Lower leg skin (tissue), 4 donors: ENCODE measurements around the gene SAMD10. TPM values are rescaled to one million over a fixed set of nuclear protein-coding genes. Genes with fewer than 3 reads are reported as not detected.

ENCODE experiments used
- DNase-seq, 2 donors: peaks; one replicate each; pipeline ENCODE4 v3.0.0-alpha.2; 2019; ENCODE audit warnings: low spot score in 2 of 2
- H3K4me3 ChIP-seq: fragments of 200-600 bp; sonication (generic); 2 replicates; pipeline ENCODE4 v1.5.1; 2017; ENCODE audit warnings: mild to moderate bottlenecking, low read depth; ENCODE audit not compliant: poor library complexity, severe bottlenecking
- POLR2A ChIP-seq, 2 donors: fragments of 450-650 bp; IDR thresholded peaks; one replicate each; pipeline ENCODE4 v1.6.1; 2016 to 2017; ENCODE audit warnings: antibody characterized with exemption in 2 of 2, mild to moderate bottlenecking in 1 of 2, moderate library complexity in 1 of 2
- WGBS, 2 donors: methylation state at CpG; one replicate each; pipeline ENCODE4 v1.1.5; 2018; 5-methylcytosine and 5-hydroxymethylcytosine counted together
- intact Hi-C: fragments of 100-400 bp; cut with DNase I; formaldehyde crosslinking; loops from one replicate; pipeline ENCODE4 v1.15.0; 2023; ENCODE audit warnings: low total_unique reads
- total RNA-seq, 4 donors: library from RNA; depleted of rRNA; stranded (reverse); fragments of >200 nt; gene quantifications; one replicate each; pipeline ENCODE4 v1.1.0, GENCODE V29; 2016
- TF ChIP-seq, protein P1 (sequence below), 3 donors: fragments of 450-650 bp; IDR thresholded peaks; one replicate each; pipeline ENCODE4 v1.5.1; 2016; ENCODE audit warnings: antibody characterized with exemption in 3 of 3, mild to moderate bottlenecking in 3 of 3, moderate library complexity in 2 of 3

SAMD10 gene
- total RNA-seq, 4 donors from 2014 or later: 8.1 to 11.3 (median 10.6) TPM

DNA sequence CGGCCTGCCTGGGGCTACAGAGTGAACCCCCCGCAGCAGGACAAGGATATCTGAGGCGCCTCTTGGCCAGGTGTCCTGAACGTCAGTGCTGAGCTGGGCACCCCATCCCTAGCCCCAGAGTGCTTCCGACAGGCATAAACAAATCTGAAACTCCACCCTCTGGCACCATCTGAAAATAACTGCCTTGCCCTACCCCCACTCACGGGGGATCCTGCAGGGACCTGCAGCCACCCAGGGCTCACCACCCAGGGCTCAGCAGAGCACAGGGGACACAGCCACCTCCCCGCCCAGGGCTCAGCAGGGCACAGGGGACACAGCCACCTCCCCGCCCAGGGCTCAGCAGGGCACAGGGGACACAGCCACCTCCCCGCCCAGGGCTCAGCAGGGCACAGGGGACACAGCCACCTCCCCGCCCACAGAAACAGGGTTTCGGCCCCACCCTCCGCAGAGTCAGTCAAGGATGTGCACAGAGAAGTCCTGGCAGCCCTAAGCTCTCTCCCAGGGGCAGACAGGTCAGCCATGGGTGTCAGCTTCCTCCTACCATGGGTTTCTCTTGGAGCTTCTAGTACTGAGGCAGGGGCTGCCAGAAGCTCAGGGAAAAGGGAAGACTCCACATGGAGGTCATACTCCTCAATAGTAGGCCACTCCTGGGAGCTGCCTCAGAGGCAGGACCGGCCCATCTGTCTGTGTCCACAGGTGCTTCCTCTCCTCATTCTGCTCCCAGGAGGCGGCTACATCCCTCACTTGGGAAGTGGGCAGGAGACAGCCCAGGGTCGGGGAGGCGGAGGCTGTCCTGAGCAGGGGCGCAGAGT is 27.8 kb downstream of the SAMD10 start:
- intact Hi-C loops: no loop called here
- TF ChIP-seq, protein P1, sequence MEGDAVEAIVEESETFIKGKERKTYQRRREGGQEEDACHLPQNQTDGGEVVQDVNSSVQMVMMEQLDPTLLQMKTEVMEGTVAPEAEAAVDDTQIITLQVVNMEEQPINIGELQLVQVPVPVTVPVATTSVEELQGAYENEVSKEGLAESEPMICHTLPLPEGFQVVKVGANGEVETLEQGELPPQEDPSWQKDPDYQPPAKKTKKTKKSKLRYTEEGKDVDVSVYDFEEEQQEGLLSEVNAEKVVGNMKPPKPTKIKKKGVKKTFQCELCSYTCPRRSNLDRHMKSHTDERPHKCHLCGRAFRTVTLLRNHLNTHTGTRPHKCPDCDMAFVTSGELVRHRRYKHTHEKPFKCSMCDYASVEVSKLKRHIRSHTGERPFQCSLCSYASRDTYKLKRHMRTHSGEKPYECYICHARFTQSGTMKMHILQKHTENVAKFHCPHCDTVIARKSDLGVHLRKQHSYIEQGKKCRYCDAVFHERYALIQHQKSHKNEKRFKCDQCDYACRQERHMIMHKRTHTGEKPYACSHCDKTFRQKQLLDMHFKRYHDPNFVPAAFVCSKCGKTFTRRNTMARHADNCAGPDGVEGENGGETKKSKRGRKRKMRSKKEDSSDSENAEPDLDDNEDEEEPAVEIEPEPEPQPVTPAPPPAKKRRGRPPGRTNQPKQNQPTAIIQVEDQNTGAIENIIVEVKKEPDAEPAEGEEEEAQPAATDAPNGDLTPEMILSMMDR (IDR thresholded peaks at IDR 0.05): no peak
- TF ChIP-seq POLR2A (IDR thresholded peaks at IDR 0.05): no peak
- WGBS, 2 donors: 62 to 64% methylated on average over 11 to 17 of the region's 17 CpGs
- H3K4me3 ChIP-seq: no peak overlapping the region
- DNase-seq: no peak

GRCh38 chr20:63950701-63951397 is 28.6 kb downstream of the SAMD10 start:
- TF ChIP-seq, protein P1 (IDR thresholded peaks at IDR 0.05): no peak
- no peak for TF ChIP-seq POLR2A (IDR thresholded peaks at IDR 0.05)
- intact Hi-C loops: no loop called here
- 59 to 78% methylated on average over 8 to 15 of the region's 20 CpGs for WGBS, 2 donors
- no peak for DNase-seq
- no peak overlapping the region for H3K4me3 ChIP-seq

- TF ChIP-seq, protein P1 (IDR thresholded peaks at IDR 0.05): no peak
- no peak for TF ChIP-seq POLR2A (IDR thresholded peaks at IDR 0.05)
- DNase-seq: no peak
- intact Hi-C loops: no loop called here
- 22 to 27% methylated on average over 22 to 25 of the region's 27 CpGs for WGBS, 2 donors
- H3K4me3 ChIP-seq: no peak overlapping the region
Observed at GRCh38 chr20:63947638-63948456, 31.6 kb downstream of the SAMD10 start.

DNA sequence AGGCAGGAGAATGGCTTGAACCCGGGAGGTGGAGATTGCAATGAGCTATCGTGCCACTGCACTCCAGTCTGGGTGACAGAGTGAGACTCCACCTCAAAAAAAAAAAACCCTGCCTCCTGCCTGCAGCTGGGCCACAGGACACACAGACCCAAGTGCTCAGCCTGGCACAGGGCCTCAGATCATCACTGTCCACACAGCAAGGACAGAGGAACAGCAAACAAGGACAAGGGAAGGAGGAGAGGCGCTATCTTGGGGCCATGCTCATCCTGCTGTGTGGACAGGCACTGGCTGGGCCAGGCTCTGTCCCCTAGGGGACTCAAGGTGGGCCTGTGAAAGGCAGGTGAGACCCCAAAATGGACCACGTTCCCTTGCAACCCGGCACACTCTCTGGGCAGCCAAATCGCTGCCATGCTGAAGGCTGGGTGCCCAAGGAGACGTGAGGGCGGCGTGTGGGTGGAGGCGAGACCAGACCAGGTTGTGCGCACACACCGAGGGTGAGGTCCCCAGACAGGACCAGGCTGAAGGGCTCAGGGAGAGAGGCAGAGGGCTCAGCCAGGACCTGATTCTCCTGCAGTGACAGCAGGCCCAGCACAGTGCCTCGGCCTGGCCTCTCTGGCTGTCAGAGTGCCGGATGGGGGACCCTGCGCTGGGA is 32.3 kb downstream of the SAMD10 start:
- 73 to 87% methylated on average over 7 to 14 of the region's 15 CpGs for WGBS, 2 donors
- no peak overlapping the region for H3K4me3 ChIP-seq
- no peak for TF ChIP-seq POLR2A (IDR thresholded peaks at IDR 0.05)
- TF ChIP-seq, protein P1 (IDR thresholded peaks at IDR 0.05): no peak
- intact Hi-C loops: no loop called here
- DNase-seq: no peak
